Neural progenitor cell (in vitro differentiated cells): Measurements from ENCODE around the gene LPP. TPM values are rescaled to one million over a fixed set of nuclear protein-coding genes. Genes with fewer than 3 reads are reported as not detected.

ENCODE experiments used
- DNase-seq: peaks from one replicate; pipeline ENCODE4 v3.0.0-alpha.2; 2016; ENCODE audit warnings: low spot score
- H2AFZ ChIP-seq: fragments of 200-600 bp; sonication (generic); replicated peaks from 2 replicates; pipeline ENCODE4 v1.6.1; 2016; ENCODE audit warnings: antibody characterized with exemption
- H3F3A ChIP-seq: fragments of 200-600 bp; sonication (generic); 2 replicates; pipeline ENCODE4 v1.6.1; 2016; ENCODE audit warnings: antibody characterized with exemption, low read depth
- H3K27ac ChIP-seq: fragments of 200-600 bp; sonication (generic); 2 replicates; pipeline ENCODE4 v1.5.1; 2016; ENCODE audit warnings: mild to moderate bottlenecking
- H3K27me3 ChIP-seq: fragments of 200-600 bp; sonication (generic); 2 replicates; pipeline ENCODE4 v1.6.1; 2016; ENCODE audit warnings: mild to moderate bottlenecking, moderate library complexity
- H3K36me3 ChIP-seq: fragments of 200-600 bp; sonication (generic); 2 replicates; pipeline ENCODE4 v1.5.1; 2016
- H3K4me1 ChIP-seq: fragments of 200-600 bp; sonication (generic); 2 replicates; pipeline ENCODE4 v1.6.1; 2016; ENCODE audit warnings: mixed run types
- H3K4me2 ChIP-seq: fragments of 200-600 bp; sonication (generic); 2 replicates; pipeline ENCODE4 v1.6.1; 2016
- H3K4me3 ChIP-seq: fragments of 200-600 bp; sonication (generic); 2 replicates; pipeline ENCODE4 v1.5.1; 2016
- H3K79me2 ChIP-seq: fragments of 200-600 bp; sonication (generic); 2 replicates; pipeline ENCODE4 v1.6.1; 2016; ENCODE audit warnings: low read depth
- H3K9ac ChIP-seq: fragments of 200-600 bp; sonication (generic); 2 replicates; pipeline ENCODE4 v1.6.1; 2016
- H3K9me3 ChIP-seq: fragments of 200-600 bp; sonication (generic); 2 replicates; pipeline ENCODE4 v1.5.1; 2016; ENCODE audit warnings: low read depth
- H4K20me1 ChIP-seq: fragments of 200-600 bp; sonication (generic); 2 replicates; pipeline ENCODE4 v1.6.1; 2016; ENCODE audit warnings: low read depth
- H3K27ac Mint-ChIP-seq: 3 replicates; pipeline ENCODE4 v1.8.0; 2021; ENCODE audit warnings: mixed read lengths
- H3K27me3 Mint-ChIP-seq: 2 replicates; pipeline ENCODE4 v1.8.0; 2022; ENCODE audit warnings: low read depth, mild to moderate bottlenecking, inconsistent platforms, moderate library complexity, mixed read lengths; ENCODE audit not compliant: insufficient read depth
- H3K36me3 Mint-ChIP-seq: 3 replicates; pipeline ENCODE4 v1.8.0; 2021; ENCODE audit warnings: mixed read lengths
- H3K4me1 Mint-ChIP-seq: 3 replicates; pipeline ENCODE4 v1.8.0; 2021; ENCODE audit warnings: mixed read lengths
- H3K4me3 Mint-ChIP-seq: 3 replicates; pipeline ENCODE4 v1.8.0; 2021; ENCODE audit warnings: mild to moderate bottlenecking, moderate library complexity, mixed read lengths
- H3K9me3 Mint-ChIP-seq: 3 replicates; pipeline ENCODE4 v1.8.0; 2020; ENCODE audit warnings: mixed read lengths
- CTCF ChIP-seq: fragments of 200-600 bp; sonication (generic); IDR thresholded peaks from 2 replicates; pipeline ENCODE4 v1.5.1; 2017; ENCODE audit warnings: antibody characterized with exemption, mild to moderate bottlenecking
- EZH2 ChIP-seq: fragments of 200-600 bp; sonication (generic); IDR thresholded peaks from 2 replicates; pipeline ENCODE4 v1.6.1; 2017; ENCODE audit warnings: antibody characterized with exemption, mild to moderate bottlenecking, moderate library complexity
- EZH2phosphoT487 ChIP-seq: fragments of 200-600 bp; sonication (generic); IDR thresholded peaks from 2 replicates; pipeline ENCODE4 v1.6.1; 2017; ENCODE audit warnings: antibody characterized with exemption
- total RNA-seq: library from RNA; depleted of rRNA; stranded (reverse); fragments of >200 nt; gene quantifications from 2 replicates; pipeline ENCODE4 v1.2.3, GENCODE V29; 2015; ENCODE audit warnings: low replicate concordance

LPP gene
- total RNA-seq, 1 donor from 2014 or later, result 18.9 TPM

GRCh38 chr3:188236271-188236670 lies 82.3 kb downstream of the LPP start:
- H3K27me3 ChIP-seq, result no peaks in the 10 kb centered on the region
- no peak overlapping the region for H3K27ac ChIP-seq
- no peaks in the 10 kb centered on the region for H3K27me3 Mint-ChIP-seq
- H3K27ac Mint-ChIP-seq, result peak overlapping the region; percentile 13
- H3K9ac ChIP-seq, result no peak overlapping the region
- H3K36me3 ChIP-seq, result no peaks in the 10 kb centered on the region
- no peaks in the 10 kb centered on the region for H3K9me3 ChIP-seq
- no peaks in the 10 kb centered on the region for H3K9me3 Mint-ChIP-seq
- no peak overlapping the region for H3K4me2 ChIP-seq
- H3K4me3 Mint-ChIP-seq, result no peak overlapping the region
- peaks cover 2% of the 10 kb centered on the region for H3K4me1 ChIP-seq
- DNase-seq, result no peak
- peaks cover 15% of the 10 kb centered on the region for H3K4me1 Mint-ChIP-seq
- H2AFZ ChIP-seq, result no peak overlapping the region
- H3K79me2 ChIP-seq, result peaks cover 9% of the 10 kb centered on the region
- TF ChIP-seq EZH2 (no peak), EZH2phosphoT487 (no peak), CTCF (no peak)
- H3K36me3 Mint-ChIP-seq, result peaks cover 15% of the 10 kb centered on the region
- H4K20me1 ChIP-seq, result peaks cover 7% of the 10 kb centered on the region
- H3F3A ChIP-seq, result no peaks in the 10 kb centered on the region
- no peak overlapping the region for H3K4me3 ChIP-seq

GRCh38 chr3:188239035-188239434 lies 85.1 kb downstream of the LPP start:
- Histone ChIP-seq H2AFZ (no peak overlapping the region), H4K20me1 (peaks cover 12% of the 10 kb centered on the region), H3K4me3 (no peak overlapping the region), H3K4me2 (no peak overlapping the region), H3K79me2 (peaks cover 9% of the 10 kb centered on the region), H3K4me1 (peaks cover 6% of the 10 kb centered on the region), H3F3A (no peaks in the 10 kb centered on the region), H3K36me3 (no peaks in the 10 kb centered on the region), H3K27ac (no peak overlapping the region), H3K9me3 (no peaks in the 10 kb centered on the region), H3K9ac (no peak overlapping the region), H3K27me3 (no peaks in the 10 kb centered on the region)
- Mint-ChIP-seq H3K36me3 (peaks cover 10% of the 10 kb centered on the region), H3K27me3 (no peaks in the 10 kb centered on the region), H3K27ac (no peak overlapping the region), H3K4me3 (no peak overlapping the region), H3K9me3 (no peaks in the 10 kb centered on the region), H3K4me1 (peaks cover 17% of the 10 kb centered on the region)
- DNase-seq, result no peak
- TF ChIP-seq EZH2phosphoT487 (no peak), EZH2 (no peak), CTCF (no peak)

DNA sequence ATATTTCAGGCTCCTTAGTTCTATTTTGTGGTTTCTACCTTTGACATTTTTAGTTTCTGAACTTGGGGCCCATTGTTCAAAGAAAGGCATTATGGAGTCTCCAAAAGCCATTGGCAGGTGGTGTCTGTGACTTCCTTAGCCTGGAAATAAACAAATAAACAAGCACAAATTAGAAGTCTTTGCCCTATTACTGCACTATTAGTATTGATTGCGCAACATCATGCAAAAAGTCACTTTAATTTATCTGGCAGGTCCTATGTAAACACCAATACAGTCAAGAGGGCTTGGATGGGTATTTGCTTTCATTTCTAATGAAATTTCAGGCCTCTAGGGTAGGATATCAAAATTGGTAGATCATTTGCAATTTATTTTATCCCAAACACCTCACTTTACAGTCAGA lies 85.6 kb downstream of the LPP start:
- Mint-ChIP-seq H3K4me3 (no peak overlapping the region), H3K4me1 (peaks cover 21% of the 10 kb centered on the region), H3K27me3 (no peaks in the 10 kb centered on the region), H3K9me3 (no peaks in the 10 kb centered on the region), H3K27ac (no peak overlapping the region), H3K36me3 (peaks cover 6% of the 10 kb centered on the region)
- Histone ChIP-seq H3K27me3 (no peaks in the 10 kb centered on the region), H4K20me1 (peaks cover 12% of the 10 kb centered on the region), H3K4me2 (no peak overlapping the region), H3K4me3 (no peak overlapping the region), H2AFZ (no peak overlapping the region), H3K36me3 (no peaks in the 10 kb centered on the region), H3K9me3 (no peaks in the 10 kb centered on the region), H3K4me1 (peaks cover 6% of the 10 kb centered on the region), H3K27ac (no peak overlapping the region), H3K79me2 (peaks cover 7% of the 10 kb centered on the region), H3F3A (no peaks in the 10 kb centered on the region), H3K9ac (no peak overlapping the region)
- no peak for DNase-seq
- TF ChIP-seq EZH2, result no peak
- TF ChIP-seq EZH2phosphoT487, result no peak
- no peak for TF ChIP-seq CTCF
